ENCODE data around the gene KLHL17. TPM values are rescaled to one million over a fixed set of nuclear protein-coding genes. Genes with fewer than 3 reads are reported as not detected.

KLHL17 gene
- total RNA-seq, 4 donors from 2014 or later = 3.7 to 10.8 (median 6.2) TPM

- Histone ChIP-seq H3K4me3 (no peak overlapping the region), H3K27me3 (peaks cover 0 to 72% (median 3%) of the 10 kb centered on the region in 4 donors), H3K27ac (replicated peaks in 1 of 4) (no peak overlapping the region), H3K9me3 (no peaks in the 10 kb centered on the region), H3K4me1 (peaks cover 4 to 8% (median 7%) of the 10 kb centered on the region in 4 donors), H3K36me3 (no peaks in the 10 kb centered on the region)
- TF ChIP-seq POLR2AphosphoS5 (IDR thresholded peaks at IDR 0.05) (no peak), EP300 (IDR thresholded peaks at IDR 0.05) (no peak), POLR2A (IDR thresholded peaks at IDR 0.05; ENCODE audit: low read depth) (no peak), CTCF (IDR thresholded peaks at IDR 0.05) (no peak)
- no peak for DNase-seq (ENCODE audit: extremely low spot score)
- intact Hi-C loops (cut with DNase I) = no loop called here
- 85% methylated on average over 16 of the region's 21 CpGs for WGBS
Observed at GRCh38 chr1:981491-981954, 21.1 kb downstream of the KLHL17 start.

GRCh38 chr1:981955-982558 is 21.7 kb downstream of the KLHL17 start, which contains the start of gene PERM1:
Gene PERM1 (minus strand): TSS chr1:982093. CDS start chr1:981029, 1,064 bp downstream.
- Histone ChIP-seq H3K36me3 (no peaks in the 10 kb centered on the region), H3K4me3 (no peak within 1 kb of the TSS)
- TF ChIP-seq POLR2A (IDR thresholded peaks at IDR 0.05; ENCODE audit: low read depth) (peak; percentile 45), POLR2AphosphoS5 (IDR thresholded peaks at IDR 0.05) (no peak)

GRCh38 chr1:982765-983436 is 22.5 kb downstream of the KLHL17 start:
- intact Hi-C loops (cut with DNase I) = no loop called here
- Histone ChIP-seq H3K4me1 (peaks cover 4 to 8% (median 7%) of the 10 kb centered on the region in 4 donors), H3K27ac (replicated peaks in 1 of 4) (no peak overlapping the region), H3K4me3 (no peak overlapping the region), H3K9me3 (no peaks in the 10 kb centered on the region), H3K36me3 (no peaks in the 10 kb centered on the region), H3K27me3 (peaks cover 0 to 71% (median 3%) of the 10 kb centered on the region in 4 donors)
- WGBS = 81% methylated on average over 28 of the region's 43 CpGs
- no peak for DNase-seq (ENCODE audit: extremely low spot score)
- TF ChIP-seq POLR2A (IDR thresholded peaks at IDR 0.05; ENCODE audit: low read depth) (no peak), CTCF (IDR thresholded peaks at IDR 0.05) (no peak)

More at GRCh38 chr1:981955-982558, 21.7 kb downstream of the KLHL17 start, which contains the start of gene PERM1:
- 35% methylated on average over 5 of the region's 28 CpGs for WGBS
- no peak for DNase-seq (ENCODE audit: extremely low spot score)
- Histone ChIP-seq H3K27ac (replicated peaks in 1 of 4) (no peak within 1 kb of the TSS), H3K27me3 (peaks cover 0 to 72% (median 3%) of the 10 kb centered on the region in 4 donors), H3K9me3 (no peaks in the 10 kb centered on the region), H3K4me1 (peaks cover 4 to 8% (median 7%) of the 10 kb centered on the region in 4 donors)
- intact Hi-C loops (cut with DNase I) = no loop called here

GRCh38 chr1:983798-984475 is 23.6 kb downstream of the KLHL17 start:
- DNase-seq (ENCODE audit: extremely low spot score) = no peak
- Histone ChIP-seq H3K36me3 (no peaks in the 10 kb centered on the region), H3K27ac (replicated peaks in 1 of 4) (no peak overlapping the region), H3K9me3 (no peaks in the 10 kb centered on the region), H3K27me3 (peaks cover 0 to 61% (median 3%) of the 10 kb centered on the region in 4 donors), H3K4me1 (peaks cover 4 to 8% (median 7%) of the 10 kb centered on the region in 4 donors), H3K4me3 (peak overlapping the region in 3 of 4 donors; percentile 22 to 42 (median 28))
- 16% methylated on average over 21 of the region's 29 CpGs for WGBS
- peak; percentile 70 to 99 (median 91) for TF ChIP-seq CTCF (IDR thresholded peaks at IDR 0.05)
- TF ChIP-seq POLR2AphosphoS5 (IDR thresholded peaks at IDR 0.05) = no peak
- intact Hi-C loops (cut with DNase I) = loop anchor here (2.0 kb wide), 1 partner anchor 79 kb away; no protein-coding TSS in a partner anchor

- Histone ChIP-seq H3K9me3 (no peaks in the 10 kb centered on the region), H3K4me3 (peak overlapping the region in 3 of 4 donors; percentile 22 to 42 (median 28)), H3K36me3 (no peaks in the 10 kb centered on the region), H3K27me3 (peaks cover 0 to 56% (median 3%) of the 10 kb centered on the region in 4 donors), H3K27ac (replicated peaks in 1 of 4) (no peak overlapping the region), H3K4me1 (peaks cover 4 to 8% (median 7%) of the 10 kb centered on the region in 4 donors)
- TF ChIP-seq POLR2AphosphoS5 (IDR thresholded peaks at IDR 0.05) (no peak), CTCF (IDR thresholded peaks at IDR 0.05) (peak in 1 of 3 experiments; percentile 19)
- no peak for DNase-seq (ENCODE audit: extremely low spot score)
- 59% methylated on average over 12 of the region's 12 CpGs for WGBS
- intact Hi-C loops (cut with DNase I) = loop anchor here (2.0 kb wide), 1 partner anchor 78 kb away; no protein-coding TSS in a partner anchor
Observed at GRCh38 chr1:984476-984814, 24.1 kb downstream of the KLHL17 start.
